ENCODE measurements around the gene DUSP22. TPM values are rescaled to one million over a fixed set of nuclear protein-coding genes. Genes with fewer than 3 reads are reported as not detected.
A peak's percentile ranks its signal among the peaks of the same experiment; 100 is the strongest.

The DUSP22 gene
- total RNA-seq, 1 experiment from 2014 or later = 19.2 TPM

GRCh38 chr6:292506-293192 is 362 bp downstream of the DUSP22 start:
- H3K27me3 ChIP-seq (ENCODE audit: insufficient read depth, low read length) = peaks cover 9% of the 10 kb centered on the region; the same call in 1 of the 2 replicates
- H3K36me3 ChIP-seq (ENCODE audit: control insufficient read depth in 1 of 2, insufficient read depth in 2 of 2, low read length in 2 of 2) = no peaks in the 10 kb centered on the region
- CTCF ChIA-PET = no interaction called here
- no peaks in the 10 kb centered on the region for H3K9me3 ChIP-seq (ENCODE audit: control insufficient read depth in 1 of 2, insufficient read depth in 1 of 2, low read depth in 1 of 2, low read length in 2 of 2)
- peak overlapping the region; percentile 56 to 69 for H3K4me3 ChIP-seq (replicated peaks in 1 of 2; ENCODE audit: low read depth in 1 of 2, low read length in 2 of 2)
- ATAC-seq = peak; percentile 36
- H2AFZ ChIP-seq (ENCODE audit: low read depth, low read length, poor library complexity, severe bottlenecking) = no peak overlapping the region
- H3K79me2 ChIP-seq (ENCODE audit: insufficient read depth, low read length) = no peaks in the 10 kb centered on the region
- intact Hi-C loops (cut with micrococcal nuclease) = loop anchor here (5.0 kb wide), 1 partner anchor 115 kb away; no protein-coding TSS in a partner anchor
- no peaks in the 10 kb centered on the region for H4K20me1 ChIP-seq (ENCODE audit: insufficient read depth)
- peak overlapping the region; percentile 93 for H3K27ac ChIP-seq (ENCODE audit: low read depth, low read length)
- POLR2A ChIA-PET = no interaction called here
- no peaks in the 10 kb centered on the region for H3K9me2 ChIP-seq (ENCODE audit: insufficient read depth)
- H3K4me2 ChIP-seq (ENCODE audit: low read length) = peak overlapping the region; percentile 95
- BruUV-seq (replicated peaks) = no TSS peak
- peak overlapping the region; percentile 73 for H3K9ac ChIP-seq (ENCODE audit: low read length)
- no peak for DNase-seq (ENCODE audit: low read depth, low spot score)
- no peak for TF ChIP-seq EZH2 (IDR thresholded peaks at IDR 0.05)
- no peak for TF ChIP-seq YY1 (IDR thresholded peaks at IDR 0.05; ENCODE audit: extremely low read depth, insufficient replicate concordance, low read depth, low read length)
- no peak for TF ChIP-seq ZNF274 (IDR thresholded peaks at IDR 0.05; ENCODE audit: low read depth, low read length)
- TF ChIP-seq MAX (IDR thresholded peaks at IDR 0.05) = no peak
- TF ChIP-seq SRF (IDR thresholded peaks at IDR 0.05; ENCODE audit: low read depth) = no peak
- TF ChIP-seq SP1 (IDR thresholded peaks at IDR 0.05; ENCODE audit: low read depth) = no peak; the same call in 1 of the 2 replicates
- H3K4me1 ChIP-seq (ENCODE audit: control insufficient read depth in 1 of 2, insufficient read depth in 2 of 2, low read length in 2 of 2) = peaks cover 11 to 17% of the 10 kb centered on the region in 2 experiments; a peak in 3 of 4 replicates
- RAD21 ChIA-PET (ENCODE audit: low non-redundant PET in 1 of 2, low total read pairs in 2 of 2, uncharacterized antibody in 2 of 2, unreplicated experiment in 2 of 2) = no interaction called here
